Stimulated activated CD4-positive, alpha-beta T cell treated with anti-CD3 and anti-CD28 coated beads, Interleukin-2, amount 100 ng/mL, for 4 hours (primary cell): Measurements from ENCODE around the gene TRIM74.
"Not testable (repeated sequence)": the region's sequence is repeated elsewhere in the genome, so short reads cannot be mapped to it uniquely, and the experiment has no call there.

Experiments
- DNase-seq: peaks from one replicate; pipeline ENCODE4 v3.0.0-alpha.2; 2020; ENCODE audit warnings: low read depth

Gene TRIM74

DNA sequence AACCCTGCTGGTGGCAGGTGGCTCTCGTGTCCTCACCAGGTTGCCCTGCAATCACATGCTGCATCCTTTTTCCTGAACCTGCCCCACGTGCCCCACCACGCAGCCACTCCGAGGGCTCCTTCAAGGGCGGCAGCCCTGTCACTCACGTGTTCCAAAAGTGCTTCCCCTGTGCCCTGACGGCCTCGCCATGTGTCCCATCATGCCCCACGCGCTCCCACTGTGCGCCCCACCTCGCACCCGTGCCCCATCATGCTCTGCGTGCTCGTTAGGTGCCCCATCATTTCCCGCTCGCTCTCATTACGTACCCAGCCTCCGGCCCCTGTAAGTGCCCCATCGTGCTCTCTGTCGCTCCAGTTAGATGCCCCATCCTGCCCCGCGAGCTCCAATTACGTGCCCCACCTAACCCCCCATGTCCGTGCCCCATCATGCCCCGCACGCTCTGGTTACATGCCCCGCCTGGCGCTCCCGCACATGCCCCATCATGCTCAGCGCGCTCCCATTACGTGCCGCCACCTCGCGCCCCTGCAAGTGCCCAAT is at the start of gene TRIM74:
Gene TRIM74 (minus strand): TSS at position 487 of the 537 bp plus-strand sequence. CDS start 3,309 bp downstream, outside the sequence.
- DNase-seq = not testable (repeated sequence)

DNA sequence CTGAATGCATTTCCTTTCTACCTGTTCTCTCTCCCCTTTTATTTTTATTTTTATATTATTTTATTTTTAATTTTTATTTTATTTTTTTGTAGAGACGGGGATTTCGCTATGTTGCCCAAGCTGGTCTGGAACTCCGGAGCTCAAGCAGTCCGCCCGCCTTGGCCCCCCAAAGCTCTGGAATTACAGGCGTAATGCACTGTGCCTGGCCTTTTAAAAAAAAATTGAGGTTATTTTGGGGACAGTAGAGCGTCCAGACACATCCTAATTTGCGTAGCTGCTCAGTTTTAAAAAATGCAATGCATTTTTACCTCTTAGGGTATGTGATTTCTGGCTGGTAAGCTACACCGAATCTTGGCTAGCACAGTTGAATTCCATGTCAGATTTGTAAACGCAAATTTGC is 37.2 kb upstream of the TRIM74 start:
- not testable (repeated sequence) for DNase-seq

DNA sequence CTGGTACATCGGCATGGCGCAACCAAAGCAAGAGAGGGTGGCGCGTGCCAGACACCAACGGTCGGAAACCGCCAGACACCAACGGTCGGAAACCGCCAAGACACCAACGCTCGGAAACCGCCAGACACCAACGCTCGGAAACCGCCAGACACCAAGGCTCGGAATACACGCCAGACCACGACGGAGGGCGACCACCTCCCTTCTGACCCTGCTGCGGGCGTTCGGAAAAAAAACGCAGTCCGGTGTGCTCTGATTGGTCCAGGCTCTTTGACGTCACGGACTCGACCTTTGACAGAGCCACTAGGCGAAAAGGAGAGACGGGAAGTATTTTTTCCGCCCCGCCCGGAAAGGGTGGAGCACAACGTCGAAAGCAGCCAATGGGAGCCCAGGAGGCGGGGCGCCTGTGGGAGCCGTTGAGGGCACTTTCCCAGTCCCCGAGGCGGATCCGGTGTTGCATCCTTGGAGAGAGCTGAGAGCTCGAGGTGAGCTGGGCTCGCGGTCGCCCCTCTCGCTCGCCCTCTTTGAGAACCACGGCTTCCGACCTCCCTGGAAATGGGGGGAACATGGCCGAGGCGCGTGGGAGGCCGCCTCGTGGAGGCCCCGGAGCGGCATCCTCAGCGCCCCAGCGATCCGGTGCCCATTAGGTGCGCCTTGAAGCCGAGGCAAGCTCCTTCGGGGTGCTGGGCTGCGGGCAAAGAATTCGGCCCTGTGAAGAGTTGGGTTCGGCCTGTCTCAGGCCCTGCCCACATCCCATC is 36.6 kb upstream of the TRIM74 start:
- DNase-seq = peak; percentile 81

DNA sequence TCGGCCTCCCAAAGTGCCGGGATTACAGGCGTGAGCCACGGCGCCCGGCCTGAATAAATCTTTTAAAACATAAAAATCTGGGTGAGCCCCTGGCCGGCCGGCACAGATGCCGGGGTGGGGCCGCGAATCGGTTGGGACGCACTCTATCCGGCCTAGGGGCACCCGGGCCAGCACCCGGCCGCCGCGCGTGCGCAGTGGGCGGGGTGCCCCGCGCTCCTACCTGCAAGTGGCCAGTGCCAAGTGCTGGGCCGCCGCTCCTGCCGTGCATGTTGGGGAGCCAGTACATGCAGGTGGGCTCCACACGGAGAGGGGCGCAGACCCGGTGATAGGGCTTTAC is 36.1 kb upstream of the TRIM74 start:
- peak; percentile 57 for DNase-seq

DNA sequence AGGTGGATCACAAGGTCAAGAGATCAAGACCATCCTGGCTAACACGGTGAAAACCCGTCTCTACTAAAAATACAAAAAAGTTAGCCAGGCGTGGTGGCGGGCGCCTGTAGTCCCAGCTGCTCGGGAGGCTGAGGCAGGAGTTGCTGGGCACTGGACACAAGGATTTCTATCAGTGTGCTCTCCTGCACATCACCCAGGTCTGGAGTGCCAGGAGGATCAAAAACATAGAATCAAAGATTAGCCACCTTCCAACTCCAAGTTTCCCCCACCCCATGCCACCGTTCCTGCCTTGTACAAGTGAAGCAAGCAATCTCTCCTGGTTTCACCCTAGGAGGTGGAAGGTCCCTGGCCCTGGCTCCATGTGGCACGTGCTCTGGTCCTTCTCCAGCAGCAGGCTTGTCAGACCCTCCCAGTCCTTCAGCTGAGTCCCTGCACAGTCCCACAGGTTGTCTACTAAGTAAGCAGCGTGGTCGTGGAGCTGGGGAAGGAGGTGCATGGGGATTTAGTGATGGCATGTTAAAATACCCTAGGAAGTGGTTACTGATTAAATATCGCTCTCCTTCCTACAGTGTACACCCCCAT is 28.7 kb upstream of the TRIM74 start:
- DNase-seq = not testable (repeated sequence)

GRCh38 chr7:72997447-72997846 is 28.2 kb upstream of the TRIM74 start:
- DNase-seq = not testable (repeated sequence)

GRCh38 chr7:72995484-72995883 is 26.2 kb upstream of the TRIM74 start:
- not testable (repeated sequence) for DNase-seq

- not testable (repeated sequence) for DNase-seq
Measured at GRCh38 chr7:72990146-72990913, 21.1 kb upstream of the TRIM74 start.

DNA sequence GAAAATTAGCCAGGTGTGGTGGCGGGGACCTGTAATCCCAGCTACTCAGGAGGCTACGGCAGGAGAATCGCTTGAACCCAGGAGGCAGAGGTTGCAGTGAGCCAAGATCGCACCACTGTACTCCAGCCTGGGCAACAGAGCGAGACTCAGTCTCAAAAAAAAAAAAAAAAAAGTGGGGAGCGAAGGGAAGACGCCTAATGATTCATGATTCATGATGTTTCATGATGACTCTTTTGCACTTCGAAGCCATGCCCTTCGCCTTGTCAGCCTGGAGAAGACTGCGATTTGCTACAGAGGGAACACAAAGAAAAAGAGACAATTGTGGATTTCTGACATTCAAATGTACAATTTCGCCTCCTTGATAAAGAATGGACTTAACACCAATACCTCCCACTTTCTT is 12.8 kb upstream of the TRIM74 start:
- DNase-seq = not testable (repeated sequence)

DNA sequence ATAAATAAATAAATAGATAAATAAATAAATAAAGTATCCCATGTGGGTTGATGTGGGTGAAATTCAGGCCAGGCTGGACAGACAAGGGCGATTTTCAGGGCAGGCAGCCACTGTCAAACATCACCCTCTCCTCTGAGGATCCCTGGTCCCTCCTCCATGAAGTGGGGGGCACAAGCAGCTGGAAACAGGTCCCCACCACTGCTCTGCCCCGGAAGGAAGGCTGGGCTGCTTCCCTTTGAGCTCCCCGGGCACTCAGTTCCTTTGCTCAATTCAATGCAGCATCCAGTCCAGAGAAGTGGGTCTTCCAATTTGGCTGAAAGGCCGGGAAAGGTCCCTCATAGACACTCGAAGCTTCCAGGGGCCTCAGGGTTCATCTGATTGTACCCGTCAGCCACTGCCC is 11.1 kb upstream of the TRIM74 start:
- not testable (repeated sequence) for DNase-seq

GRCh38 chr7:72976434-72976833 is 7.2 kb upstream of the TRIM74 start:
- not testable (repeated sequence) for DNase-seq

DNA sequence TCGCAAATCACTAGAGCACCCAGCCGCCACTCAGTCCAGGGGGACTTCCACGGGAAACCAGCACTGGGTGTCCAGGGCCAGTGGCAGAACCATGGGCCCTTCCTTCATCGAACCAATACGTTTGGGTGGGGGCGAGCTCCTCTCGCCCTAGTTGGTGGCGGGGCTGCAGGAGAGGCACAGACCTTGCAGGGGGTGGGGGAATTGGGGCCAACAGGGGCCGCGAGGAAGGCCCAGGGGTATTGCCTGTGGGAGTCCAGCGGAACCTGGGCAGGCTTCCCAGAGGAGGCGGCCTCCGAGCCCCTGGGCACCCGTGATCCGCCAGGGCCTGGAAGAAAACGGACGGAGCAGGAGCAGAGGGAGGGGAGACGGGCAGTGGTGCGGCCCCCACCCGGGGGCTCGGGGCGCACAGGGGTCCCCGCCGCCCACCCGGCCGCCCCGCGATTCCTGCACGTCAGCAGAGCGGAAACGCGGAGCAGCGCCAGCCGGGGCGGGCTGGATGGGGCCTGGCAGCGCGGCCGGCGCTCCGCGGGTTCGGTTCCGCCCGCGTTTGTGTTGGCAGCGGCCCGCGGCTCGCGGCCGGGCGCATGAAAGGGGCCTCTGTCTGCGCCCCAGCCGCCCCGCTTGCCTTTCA is 6.5 kb upstream of the TRIM74 start:
- DNase-seq = not testable (repeated sequence)

DNA sequence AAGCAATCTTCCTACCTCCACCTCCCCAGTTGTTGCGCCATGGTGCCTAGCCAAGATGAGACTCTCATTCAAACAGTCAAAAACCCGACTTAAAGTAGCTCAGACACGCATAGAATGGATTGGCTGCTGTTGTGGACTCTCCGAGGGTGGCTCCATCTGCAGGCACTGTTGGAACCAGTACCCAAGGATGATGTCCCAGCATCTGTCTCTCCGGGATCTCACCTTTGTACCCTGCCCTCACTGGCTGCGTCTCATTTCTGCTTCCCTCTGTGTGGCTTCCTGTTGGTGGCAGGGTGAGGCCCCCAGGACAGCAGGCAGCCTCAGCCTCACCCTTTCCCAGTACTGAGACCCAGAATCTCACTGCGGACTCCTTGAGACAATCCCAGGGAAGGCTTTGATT is 5.5 kb upstream of the TRIM74 start:
- not testable (repeated sequence) for DNase-seq

- not testable (repeated sequence) for DNase-seq
Measured at GRCh38 chr7:72971505-72971904, 2.2 kb upstream of the TRIM74 start.

- DNase-seq = not testable (repeated sequence)
Measured at GRCh38 chr7:72969688-72970087, 422 bp upstream of the TRIM74 start.

DNA sequence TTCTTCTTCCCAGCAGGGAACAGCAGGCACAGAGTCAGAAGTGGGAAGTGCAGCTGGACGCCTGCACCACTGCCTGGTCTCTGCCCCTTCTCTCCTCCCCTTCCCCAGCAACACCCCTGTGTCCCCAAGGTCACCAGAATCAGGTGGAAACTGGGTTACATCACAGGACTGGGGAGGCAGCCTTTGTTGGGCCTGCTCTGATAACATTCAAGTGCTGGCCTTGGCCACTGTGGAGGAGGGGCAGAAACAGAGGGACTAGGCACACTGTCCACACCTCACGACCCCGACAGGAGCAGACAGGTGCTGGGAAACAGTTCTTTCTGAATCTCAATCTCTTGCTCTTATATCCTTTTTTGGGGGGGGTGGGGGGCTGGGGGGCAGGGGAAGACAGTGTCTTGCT is 2.4 kb downstream of the TRIM74 start:
- not testable (repeated sequence) for DNase-seq

DNA sequence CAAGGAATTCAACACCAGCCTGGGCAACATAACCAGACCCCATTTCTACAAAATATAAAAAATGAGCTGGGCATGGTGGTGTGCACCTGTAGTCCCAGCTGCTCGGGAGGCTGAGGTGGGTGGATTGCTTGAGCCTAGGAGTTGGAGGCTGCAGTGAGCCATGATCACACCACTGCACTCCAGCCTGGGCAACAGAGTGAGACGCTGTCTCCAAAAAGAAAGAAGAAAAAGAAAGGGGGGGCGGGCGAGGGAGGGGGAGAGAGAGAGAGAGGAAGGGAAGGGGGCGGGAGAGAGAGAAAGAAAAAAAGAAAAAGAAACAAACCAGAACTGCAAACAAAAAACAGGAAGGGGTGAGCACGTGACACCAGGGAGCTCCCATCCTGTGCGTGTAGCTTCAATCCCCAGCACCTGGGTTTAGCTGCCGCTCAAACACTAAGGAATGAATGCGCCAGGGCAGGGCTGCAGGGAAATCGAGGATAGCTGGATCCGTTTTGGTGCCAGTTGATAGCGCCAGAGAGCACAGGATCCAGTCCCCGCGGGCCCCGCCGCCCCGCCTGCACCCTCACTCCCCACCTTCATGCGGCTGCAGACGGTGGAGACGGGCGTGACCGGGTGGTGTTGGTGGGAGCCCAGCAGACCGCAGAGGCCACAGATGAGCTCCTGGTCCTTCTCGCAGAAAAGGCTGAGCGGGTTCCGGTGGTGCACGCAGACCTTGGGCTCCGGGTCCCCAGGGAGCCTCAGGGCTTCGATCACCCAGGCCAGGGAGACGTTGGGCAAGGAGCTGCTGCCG is 3.9 kb downstream of the TRIM74 start:
- not testable (repeated sequence) for DNase-seq

- DNase-seq = not testable (repeated sequence)
Measured at GRCh38 chr7:72963056-72963455, 6.2 kb downstream of the TRIM74 start.

DNA sequence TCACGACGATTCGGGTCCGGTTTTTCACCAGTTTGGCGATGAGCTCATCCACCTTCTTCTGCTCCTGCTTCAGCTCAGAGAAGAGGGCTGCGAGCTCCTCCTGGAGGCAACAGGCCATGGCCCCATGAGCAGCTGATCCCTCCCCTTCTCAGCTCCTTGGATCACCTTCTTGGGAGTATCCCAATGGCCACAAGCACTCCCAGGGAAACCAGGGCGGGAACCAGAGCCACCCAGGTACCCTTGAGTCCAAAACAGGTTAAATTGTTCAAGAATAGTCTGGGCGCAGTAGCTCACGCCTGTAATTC is 8.0 kb downstream of the TRIM74 start:
- DNase-seq = not testable (repeated sequence)

DNA sequence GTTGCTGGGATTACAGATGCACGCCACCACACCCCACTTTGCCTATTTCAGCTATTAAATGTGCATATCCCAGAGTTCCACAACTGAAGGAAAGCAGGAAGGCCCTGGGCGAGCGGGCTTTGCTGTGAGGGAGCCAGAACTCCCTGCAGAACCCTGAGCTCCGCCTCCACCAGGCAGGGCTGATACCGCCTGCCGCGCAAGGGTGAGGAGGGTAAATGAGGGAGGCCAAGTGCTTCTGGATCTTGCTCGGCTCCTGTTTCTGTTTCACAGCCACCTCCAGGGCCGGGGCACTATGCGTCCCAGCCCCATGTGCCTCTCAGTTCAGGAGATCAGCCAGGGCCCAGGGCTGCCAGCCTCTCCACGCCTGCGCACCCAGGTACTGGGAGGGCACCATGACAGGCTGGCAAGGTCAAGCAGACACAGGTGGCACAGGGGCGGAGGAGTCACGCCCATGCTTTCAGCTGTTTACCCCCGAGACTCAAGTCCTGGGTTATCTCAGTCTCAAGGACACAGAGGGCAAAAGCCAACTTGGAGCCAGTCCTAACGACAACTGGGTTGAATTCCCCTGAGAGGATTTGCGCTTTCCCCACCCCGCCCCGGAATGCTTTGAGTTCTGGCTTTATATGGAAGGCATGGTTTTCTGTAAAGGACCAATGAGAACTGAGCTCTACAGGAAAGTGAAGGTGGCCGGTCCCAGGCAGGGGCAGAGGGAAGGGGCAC is 8.5 kb downstream of the TRIM74 start:
- DNase-seq = not testable (repeated sequence)

GRCh38 chr7:72960029-72960428 is 9.2 kb downstream of the TRIM74 start:
- DNase-seq = not testable (repeated sequence)
